A673 (cell line): ENCODE results near the gene LRRK1. TPM values are rescaled to one million over a fixed set of nuclear protein-coding genes. Genes with fewer than 3 reads are reported as not detected.

Source experiments
- BruUV-seq: library from RNA; stranded (reverse); fragments of 400-500 nt; replicated peaks from 2 replicates; lab custom pipeline; 2021; lab: Mats Ljungman, UMichigan
- CTCF ChIA-PET: fragments of 300-600 bp; sonication (Branson Sonifier 250); formaldehyde crosslinking; loops from one replicate; lab custom pipeline; 2022; ENCODE audit warnings: antibody characterized with exemption; lab: Charles Lee
- POLR2A ChIA-PET: fragments of 300-600 bp; sonication (Branson Sonifier 250); formaldehyde crosslinking; loops from one replicate; lab custom pipeline; 2022; ENCODE audit warnings: antibody characterized with exemption; ENCODE audit not compliant: low non-redundant PET; lab: Charles Lee
- DNase-seq: peaks from one replicate; pipeline ENCODE4 v3.0.0-alpha.2; 2015; ENCODE audit warnings: low spot score
- H3K27ac ChIP-seq: fragments of 200-600 bp; sonication (generic); 2 replicates; pipeline ENCODE4 v1.5.1; 2016; ENCODE audit warnings: mixed run types, low read depth, mild to moderate bottlenecking, mixed read lengths, antibody characterized with exemption, low read length; ENCODE audit not compliant: poor library complexity, severe bottlenecking
- H3K27me3 ChIP-seq: fragments of 200-600 bp; sonication (generic); replicated peaks from 2 replicates; pipeline ENCODE4 v1.6.1; 2017; ENCODE audit warnings: mixed run types, low read depth, mild to moderate bottlenecking, mixed read lengths, antibody characterized with exemption, low read length; ENCODE audit not compliant: insufficient read depth, poor library complexity
- H3K36me3 ChIP-seq: fragments of 200-600 bp; sonication (generic); 2 replicates; pipeline ENCODE4 v1.6.1; 2016; ENCODE audit warnings: mixed run types, mild to moderate bottlenecking, mixed read lengths, antibody characterized with exemption, low read length; ENCODE audit not compliant: insufficient read depth, poor library complexity, severe bottlenecking
- H3K4me1 ChIP-seq: fragments of 200-600 bp; sonication (generic); 2 replicates; pipeline ENCODE4 v1.6.1; 2017; ENCODE audit warnings: mixed run types, mild to moderate bottlenecking, mixed read lengths, antibody characterized with exemption, low read length; ENCODE audit not compliant: insufficient read depth, poor library complexity, severe bottlenecking
- H3K4me3 ChIP-seq: fragments of 200-600 bp; sonication (generic); 2 replicates; pipeline ENCODE4 v1.5.1; 2016; ENCODE audit warnings: low read depth, mixed run types, mild to moderate bottlenecking, mixed read lengths, low read length; ENCODE audit not compliant: poor library complexity, severe bottlenecking
- H3K9me3 ChIP-seq: fragments of 200-600 bp; sonication (generic); 2 replicates; pipeline ENCODE4 v1.6.1; 2016; ENCODE audit warnings: mixed run types, low read depth, mild to moderate bottlenecking, mixed read lengths, antibody characterized with exemption, low read length; ENCODE audit not compliant: poor library complexity, severe bottlenecking
- EZH2 ChIP-seq: fragments of 200-600 bp; sonication (generic); IDR thresholded peaks from 2 replicates; pipeline ENCODE4 v1.6.1; 2017; ENCODE audit warnings: borderline replicate concordance, low read depth, mild to moderate bottlenecking, mixed read lengths, antibody characterized with exemption, low read length; ENCODE audit not compliant: poor library complexity, severe bottlenecking
- intact Hi-C: fragments of 100-400 bp; cut with micrococcal nuclease; formaldehyde crosslinking; loops from one replicate; pipeline ENCODE4 v1.10.0; 2022; ENCODE audit not compliant: unreplicated experiment
- total RNA-seq: library from RNA; stranded (reverse); gene quantifications from 2 replicates; pipeline ENCODE4 v1.2.3, GENCODE V29; 2021
- TF ChIP-seq, protein P1 (sequence below): fragments of 300-800, 200-600 bp; sonication (generic); conservative IDR thresholded peaks from 2 replicates; pipeline ENCODE4 v1.5.1; 2017; ENCODE audit warnings: low read depth, mild to moderate bottlenecking, antibody characterized with exemption, low read length, moderate library complexity, mixed read lengths

The LRRK1 gene
- total RNA-seq, 1 experiment from 2014 or later, result 7.7 TPM

DNA sequence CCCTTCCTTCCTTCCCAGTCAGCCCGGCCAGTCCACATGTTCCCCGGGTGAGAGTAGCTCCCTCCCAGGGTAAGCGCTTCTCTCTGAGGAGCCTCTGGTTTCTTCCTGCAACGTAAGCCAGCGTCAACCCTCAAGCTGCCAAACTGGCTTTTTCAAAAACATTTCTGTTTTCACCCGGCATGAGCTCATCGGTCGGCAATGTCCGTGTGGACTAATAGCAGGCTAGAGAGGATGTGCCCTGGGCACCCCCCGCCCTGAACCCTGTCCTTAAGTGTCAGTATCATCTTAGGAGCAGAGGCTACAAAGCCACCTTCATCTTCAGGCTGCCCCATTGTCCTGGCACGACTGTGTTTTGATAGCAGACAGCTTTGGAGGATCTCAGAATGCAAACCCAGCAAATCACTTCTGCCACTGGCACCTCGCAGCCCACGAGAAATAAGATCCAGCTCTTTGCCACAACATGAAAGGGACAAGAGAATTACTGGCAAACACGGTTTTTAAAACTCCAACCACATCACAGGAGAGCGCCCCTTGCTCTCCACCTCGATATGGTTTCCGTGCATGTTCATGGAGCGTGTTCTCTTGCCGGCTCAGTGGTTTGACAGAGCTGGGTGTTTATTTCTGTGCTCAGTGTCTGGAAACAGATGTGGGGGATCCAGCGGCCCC is 29.6 kb upstream of the LRRK1 start:
- no peak overlapping the region for H3K27ac ChIP-seq
- DNase-seq, result no peak
- no peaks in the 10 kb centered on the region for H3K4me1 ChIP-seq
- TF ChIP-seq, protein P1, sequence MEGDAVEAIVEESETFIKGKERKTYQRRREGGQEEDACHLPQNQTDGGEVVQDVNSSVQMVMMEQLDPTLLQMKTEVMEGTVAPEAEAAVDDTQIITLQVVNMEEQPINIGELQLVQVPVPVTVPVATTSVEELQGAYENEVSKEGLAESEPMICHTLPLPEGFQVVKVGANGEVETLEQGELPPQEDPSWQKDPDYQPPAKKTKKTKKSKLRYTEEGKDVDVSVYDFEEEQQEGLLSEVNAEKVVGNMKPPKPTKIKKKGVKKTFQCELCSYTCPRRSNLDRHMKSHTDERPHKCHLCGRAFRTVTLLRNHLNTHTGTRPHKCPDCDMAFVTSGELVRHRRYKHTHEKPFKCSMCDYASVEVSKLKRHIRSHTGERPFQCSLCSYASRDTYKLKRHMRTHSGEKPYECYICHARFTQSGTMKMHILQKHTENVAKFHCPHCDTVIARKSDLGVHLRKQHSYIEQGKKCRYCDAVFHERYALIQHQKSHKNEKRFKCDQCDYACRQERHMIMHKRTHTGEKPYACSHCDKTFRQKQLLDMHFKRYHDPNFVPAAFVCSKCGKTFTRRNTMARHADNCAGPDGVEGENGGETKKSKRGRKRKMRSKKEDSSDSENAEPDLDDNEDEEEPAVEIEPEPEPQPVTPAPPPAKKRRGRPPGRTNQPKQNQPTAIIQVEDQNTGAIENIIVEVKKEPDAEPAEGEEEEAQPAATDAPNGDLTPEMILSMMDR, result no peak
- TF ChIP-seq EZH2, result no peak
- no TSS peak for BruUV-seq
- no peak overlapping the region for H3K4me3 ChIP-seq
- intact Hi-C loops, result no loop called here
- H3K27me3 ChIP-seq, result no peaks in the 10 kb centered on the region
- no peaks in the 10 kb centered on the region for H3K36me3 ChIP-seq
- CTCF ChIA-PET, result no interaction called here
- POLR2A ChIA-PET, result no interaction called here
- no peaks in the 10 kb centered on the region for H3K9me3 ChIP-seq

GRCh38 chr15:100890051-100890720 is 29.0 kb upstream of the LRRK1 start:
- H3K9me3 ChIP-seq, result no peaks in the 10 kb centered on the region
- BruUV-seq, result no TSS peak
- H3K27me3 ChIP-seq, result no peaks in the 10 kb centered on the region
- intact Hi-C loops, result no loop called here
- no peak for TF ChIP-seq EZH2
- TF ChIP-seq, protein P1, result no peak
- no peaks in the 10 kb centered on the region for H3K36me3 ChIP-seq
- H3K27ac ChIP-seq, result no peak overlapping the region
- POLR2A ChIA-PET, result no interaction called here
- CTCF ChIA-PET, result no interaction called here
- no peak for DNase-seq
- no peaks in the 10 kb centered on the region for H3K4me1 ChIP-seq
- no peak overlapping the region for H3K4me3 ChIP-seq

DNA sequence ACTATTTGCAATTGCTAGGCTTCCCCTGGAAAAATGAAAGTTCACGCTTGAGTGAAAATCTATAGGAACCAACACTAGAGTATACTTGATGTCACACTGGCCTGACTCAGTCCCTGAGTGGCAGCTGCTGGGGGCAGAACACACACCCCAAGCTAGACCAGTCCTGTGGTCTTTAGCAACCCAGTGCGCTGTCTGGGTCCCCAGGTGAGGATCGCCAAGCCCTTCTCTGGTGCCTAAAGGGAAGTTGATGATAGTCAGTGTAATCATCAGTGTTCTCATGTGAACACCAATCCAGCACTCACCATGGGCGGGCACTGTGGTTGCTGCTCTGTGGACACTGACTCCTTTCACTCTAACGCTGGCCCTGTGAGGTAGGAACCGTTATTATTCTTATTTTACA is 28.3 kb upstream of the LRRK1 start:
- H3K9me3 ChIP-seq, result no peaks in the 10 kb centered on the region
- no peak for DNase-seq
- no peak overlapping the region for H3K4me3 ChIP-seq
- no peaks in the 10 kb centered on the region for H3K4me1 ChIP-seq
- no peaks in the 10 kb centered on the region for H3K27me3 ChIP-seq
- no peak overlapping the region for H3K27ac ChIP-seq
- no TSS peak for BruUV-seq
- TF ChIP-seq EZH2, result no peak
- TF ChIP-seq, protein P1, result no peak
- ChIA-PET POLR2A (no interaction called here), CTCF (no interaction called here)
- no peaks in the 10 kb centered on the region for H3K36me3 ChIP-seq
- intact Hi-C loops, result no loop called here
